H9 (cell line): ENCODE measurements around the gene S100A8. TPM values are rescaled to one million over a fixed set of nuclear protein-coding genes. Genes with fewer than 3 reads are reported as not detected.
A peak's percentile ranks its signal among the peaks of the same experiment; 100 is the strongest.

ENCODE experiments used
- DNase-seq: peaks from one replicate; pipeline ENCODE4 v3.0.0-alpha.2; 2017
- H2AFZ ChIP-seq: one replicate; pipeline ENCODE4 v1.6.1; 2013; ENCODE audit warnings: mild to moderate bottlenecking, low read length, control low read depth, moderate library complexity
- H2AK5ac ChIP-seq: 2 replicates; pipeline ENCODE4 v1.6.1; 2013; ENCODE audit warnings: low read length, control low read depth, mixed read lengths; ENCODE audit not compliant: insufficient read length
- H2BK120ac ChIP-seq: one replicate; pipeline ENCODE4 v1.6.1; 2013; ENCODE audit warnings: low read depth, mild to moderate bottlenecking, low read length, control low read depth, inconsistent platforms; ENCODE audit not compliant: poor library complexity, severe bottlenecking
- H2BK12ac ChIP-seq: 2 replicates; pipeline ENCODE4 v1.6.1; 2013; ENCODE audit warnings: low read length, control low read depth, mixed read lengths, low read depth; ENCODE audit not compliant: insufficient read length
- H2BK15ac ChIP-seq: 2 replicates; pipeline ENCODE4 v1.6.1; 2013; ENCODE audit warnings: low read depth, low read length, control low read depth
- H2BK20ac ChIP-seq: one replicate; pipeline ENCODE4 v1.6.1; 2013; ENCODE audit warnings: low read depth, mild to moderate bottlenecking, low read length, control low read depth, inconsistent platforms; ENCODE audit not compliant: poor library complexity, severe bottlenecking
- H2BK5ac ChIP-seq: 2 replicates; pipeline ENCODE4 v1.6.1; 2013; ENCODE audit warnings: low read length, control low read depth, mixed read lengths; ENCODE audit not compliant: insufficient read length
- H3K14ac ChIP-seq: 2 replicates; pipeline ENCODE4 v1.6.1; 2013; ENCODE audit warnings: low read length, control low read depth; ENCODE audit not compliant: insufficient read depth
- H3K18ac ChIP-seq: 2 replicates; pipeline ENCODE4 v1.6.1; 2013; ENCODE audit warnings: low read depth, mild to moderate bottlenecking, mixed read lengths, low read length, control low read depth; ENCODE audit not compliant: insufficient read length
- H3K23ac ChIP-seq: 2 replicates; pipeline ENCODE4 v1.6.1; 2013; ENCODE audit warnings: low read length, control low read depth, mixed read lengths, low read depth; ENCODE audit not compliant: insufficient read length
- H3K23me2 ChIP-seq: 2 replicates; pipeline ENCODE4 v1.6.1; 2013; ENCODE audit warnings: low read depth, mild to moderate bottlenecking, mixed read lengths, low read length, control low read depth; ENCODE audit not compliant: insufficient read length, poor library complexity, severe bottlenecking
- H3K27ac ChIP-seq: 2 replicates; pipeline ENCODE4 v1.5.1; 2013; ENCODE audit warnings: low read length, control low read depth, mixed read lengths, low read depth; ENCODE audit not compliant: insufficient read length
- H3K27me3 ChIP-seq: 2 replicates; pipeline ENCODE4 v1.6.1; 2013; ENCODE audit warnings: low read length, control low read depth, inconsistent platforms; ENCODE audit not compliant: insufficient read depth
- H3K4ac ChIP-seq: 2 replicates; pipeline ENCODE4 v1.6.1; 2013; ENCODE audit warnings: low read depth, mild to moderate bottlenecking, control low read depth, inconsistent platforms, low read length, moderate library complexity
- H3K4me1 ChIP-seq: 2 replicates; pipeline ENCODE4 v1.6.1; 2013; ENCODE audit warnings: low read length, control low read depth, inconsistent platforms; ENCODE audit not compliant: insufficient read depth
- H3K4me2 ChIP-seq: 2 replicates; pipeline ENCODE4 v1.6.1; 2013; ENCODE audit warnings: low read length, control low read depth, mixed read lengths; ENCODE audit not compliant: insufficient read length, insufficient read depth
- H3K56ac ChIP-seq: 2 replicates; pipeline ENCODE4 v1.6.1; 2013; ENCODE audit warnings: low read depth, mild to moderate bottlenecking, mixed read lengths, low read length, control low read depth; ENCODE audit not compliant: insufficient read length
- H3K79me1 ChIP-seq: 2 replicates; pipeline ENCODE4 v1.6.1; 2013; ENCODE audit warnings: low read depth, mild to moderate bottlenecking, moderate library complexity, low read length, control low read depth, inconsistent platforms; ENCODE audit not compliant: insufficient read depth, poor library complexity, severe bottlenecking
- H3K79me2 ChIP-seq: 2 replicates; pipeline ENCODE4 v1.6.1; 2013; ENCODE audit warnings: low read length, control low read depth, inconsistent platforms; ENCODE audit not compliant: insufficient read depth
- H3K9ac ChIP-seq: 2 replicates; pipeline ENCODE4 v1.6.1; 2013; ENCODE audit warnings: low read length, control low read depth, mixed read lengths; ENCODE audit not compliant: insufficient read length; ENCODE audit errors: extremely low read depth
- H3K9me3 ChIP-seq: one replicate; pipeline ENCODE4 v1.6.1; 2013; ENCODE audit warnings: low read depth, low read length, inconsistent platforms; ENCODE audit not compliant: control insufficient read depth
- H3T11ph ChIP-seq: one replicate; pipeline ENCODE4 v1.6.1; 2013; ENCODE audit warnings: mild to moderate bottlenecking, low read length, control low read depth, inconsistent platforms
- H4K20me1 ChIP-seq: one replicate; pipeline ENCODE4 v1.6.1; 2013; ENCODE audit not compliant: control insufficient read depth, insufficient read length, insufficient read depth
- H4K5ac ChIP-seq: 2 replicates; pipeline ENCODE4 v1.6.1; 2013; ENCODE audit warnings: low read depth, mild to moderate bottlenecking, mixed read lengths, low read length, control low read depth; ENCODE audit not compliant: insufficient read length
- H4K8ac ChIP-seq: replicated peaks from 2 replicates; pipeline ENCODE4 v1.6.1; 2013; ENCODE audit warnings: low read length, control low read depth, mixed read lengths, low read depth; ENCODE audit not compliant: insufficient read length
- H4K91ac ChIP-seq: 2 replicates; pipeline ENCODE4 v1.6.1; 2013; ENCODE audit warnings: low read depth, mild to moderate bottlenecking, moderate library complexity, mixed read lengths, low read length, control low read depth; ENCODE audit not compliant: insufficient read length
- H3K27ac Mint-ChIP-seq, 3 experiments: 2 replicates in 2 of 3; 3 replicates in 1 of 3; pipeline ENCODE4 v1.8.0; 2020 to 2021; ENCODE audit warnings: mixed read lengths in 3 of 3, mild to moderate bottlenecking in 1 of 3, moderate library complexity in 1 of 3
- H3K27me3 Mint-ChIP-seq: 2 replicates; pipeline ENCODE4 v1.8.0; 2021; ENCODE audit warnings: low read depth, mild to moderate bottlenecking, moderate library complexity, mixed read lengths
- H3K36me3 Mint-ChIP-seq, 3 experiments: 2 replicates in 2 of 3; 3 replicates in 1 of 3; pipeline ENCODE4 v1.8.0; 2020 to 2021; ENCODE audit warnings: low read depth in 3 of 3, mixed read lengths in 3 of 3; ENCODE audit not compliant: insufficient read depth in 1 of 3
- H3K4me1 Mint-ChIP-seq, 2 experiments: 2 replicates each; pipeline ENCODE4 v1.8.0; 2020; ENCODE audit warnings: mixed read lengths in 2 of 2
- H3K4me3 Mint-ChIP-seq, 2 experiments: 2 replicates in 1 of 2; 3 replicates in 1 of 2; pipeline ENCODE4 v1.8.0; 2020 to 2021; ENCODE audit warnings: mild to moderate bottlenecking in 2 of 2, mixed read lengths in 2 of 2, moderate library complexity in 1 of 2
- H3K9me3 Mint-ChIP-seq, 2 experiments: 2 replicates in 1 of 2; 3 replicates in 1 of 2; pipeline ENCODE4 v1.8.0; 2020; ENCODE audit warnings: mild to moderate bottlenecking in 2 of 2, mixed read lengths in 2 of 2, moderate library complexity in 1 of 2
- CTCF ChIP-seq: fragments of 200-600 bp; sonication (generic); conservative IDR thresholded peaks from 3 replicates; pipeline ENCODE4 v1.8.0; 2021; ENCODE audit warnings: antibody characterized with exemption, mild to moderate bottlenecking
- WGBS: extraction: QIAGEN DNeasy Blood & Tissue Kit; methylation state at CpG from one replicate; pipeline ENCODE4 v1.1.7; 2013; ENCODE audit warnings: missing lambda C conversion rate, low lambda C conversion rate, mixed read lengths; ENCODE audit not compliant: insufficient read length; ENCODE audit errors: extremely low coverage; 5-methylcytosine and 5-hydroxymethylcytosine counted together
- total RNA-seq: library from RNA; stranded (reverse); gene quantifications from 2 replicates; pipeline ENCODE4 v1.2.1, GENCODE V29; 2021

The S100A8 gene
- total RNA-seq, 1 experiment from 2014 or later, result not detected

DNA sequence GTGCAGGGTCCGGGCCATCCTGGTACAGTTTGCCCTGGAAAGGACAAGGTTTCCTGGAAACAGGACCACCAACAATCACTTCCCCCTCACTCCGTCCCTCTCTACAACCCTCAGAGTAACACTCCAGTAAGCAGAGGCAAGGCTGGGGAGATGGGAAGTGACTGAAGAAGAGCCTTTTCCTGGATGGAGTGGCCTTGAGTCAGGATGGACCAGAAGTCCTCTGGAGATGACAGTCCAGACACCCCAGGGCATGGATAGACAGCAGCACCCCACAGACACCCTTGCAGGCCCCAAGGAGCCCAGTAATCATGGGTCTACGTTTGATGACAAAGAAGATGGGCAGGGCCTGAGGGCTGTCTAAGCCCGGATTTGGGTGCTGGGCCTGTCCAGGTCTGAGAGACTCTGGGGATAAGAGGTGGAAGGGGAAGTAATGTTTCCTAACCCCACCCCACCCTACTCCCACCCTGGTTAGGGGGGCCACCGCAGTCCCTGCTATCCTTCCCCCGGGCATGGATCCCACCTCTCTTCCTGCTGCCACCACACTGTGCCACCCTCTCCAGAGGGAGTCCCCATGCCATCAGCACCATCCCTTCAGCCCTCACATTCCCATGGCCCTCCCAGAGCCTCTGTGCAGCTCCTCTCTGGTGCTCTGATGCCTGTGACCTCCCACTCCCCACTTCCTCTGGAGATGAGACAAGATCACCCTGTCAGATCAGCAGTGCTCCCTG is 7.2 kb upstream of the S100A8 start:
- H4K5ac ChIP-seq, result no peak overlapping the region
- no peak overlapping the region for H4K8ac ChIP-seq
- peaks cover 13% of the 10 kb centered on the region for H3K27me3 Mint-ChIP-seq
- no peaks in the 10 kb centered on the region for H4K20me1 ChIP-seq
- no peaks in the 10 kb centered on the region for H3K9me3 ChIP-seq
- peak; percentile 20 for DNase-seq
- no peak overlapping the region for H3K56ac ChIP-seq
- H3K79me1 ChIP-seq, result no peaks in the 10 kb centered on the region
- H3K27ac ChIP-seq, result no peak overlapping the region
- H3K4me1 Mint-ChIP-seq, result peaks cover 7 to 12% of the 10 kb centered on the region in 2 experiments; a peak in 3 of 4 replicates
- H4K91ac ChIP-seq, result no peak overlapping the region
- no peak overlapping the region for H3K4me3 Mint-ChIP-seq
- H3K4me1 ChIP-seq, result peaks cover 3% of the 10 kb centered on the region; the same call in 1 of the 2 replicates
- H3K23me2 ChIP-seq, result no peaks in the 10 kb centered on the region
- H3K4ac ChIP-seq, result no peak overlapping the region
- H3K9ac ChIP-seq, result no peak overlapping the region
- TF ChIP-seq CTCF, result no peak
- no peaks in the 10 kb centered on the region for H3K9me3 Mint-ChIP-seq
- H3K27ac Mint-ChIP-seq, result peak overlapping the region in 1 of 3 experiments; percentile 72; a peak in 1 of 7 replicates
- no peak overlapping the region for H2BK5ac ChIP-seq
- H3K79me2 ChIP-seq, result no peaks in the 10 kb centered on the region
- no peak overlapping the region for H2BK12ac ChIP-seq
- H3K4me2 ChIP-seq, result no peak overlapping the region
- H3K14ac ChIP-seq, result no peak overlapping the region
- H2BK15ac ChIP-seq, result no peak overlapping the region
- no peak overlapping the region for H2BK20ac ChIP-seq
- H3K18ac ChIP-seq, result no peak overlapping the region
- H3K27me3 ChIP-seq, result no peaks in the 10 kb centered on the region
- no peaks in the 10 kb centered on the region; a peak in 1 of 7 replicates for H3K36me3 Mint-ChIP-seq
- no peak overlapping the region for H2BK120ac ChIP-seq
- no peak overlapping the region for H3T11ph ChIP-seq
- H2AFZ ChIP-seq, result no peak overlapping the region
- no peak overlapping the region for H3K23ac ChIP-seq
- WGBS, result no CpG with 5 or more reads among the region's 6 CpGs
- H2AK5ac ChIP-seq, result no peak overlapping the region
